B cell (primary cell): ENCODE data around the gene HSDL2. TPM values are rescaled to one million over a fixed set of nuclear protein-coding genes. Genes with fewer than 3 reads are reported as not detected.
A peak's percentile ranks its signal among the peaks of the same experiment; 100 is the strongest.

Experiments used
- ATAC-seq: fragments of 200-7000 bp; cut with Tn5 transposase; one replicate; pipeline ENCODE4 v1.10.0; 2021; ENCODE audit warnings: low read depth, mild to moderate bottlenecking, moderate number of reproducible peaks, moderate library complexity
- CTCF ChIA-PET: fragments of 350-600 bp; sonication (Branson Sonifier 250); formaldehyde crosslinking; loops from one replicate; lab custom pipeline; 2021; ENCODE audit warnings: antibody characterized with exemption, inconsistent platforms; lab: Charles Lee
- POLR2A ChIA-PET: fragments of 350-600 bp; sonication (Branson Sonifier 250); formaldehyde crosslinking; loops from one replicate; lab custom pipeline; 2021; ENCODE audit warnings: antibody characterized with exemption; lab: Charles Lee
- DNase-seq: peaks from one replicate; pipeline ENCODE4 v3.0.0; 2013
- H2AFZ ChIP-seq: 2 replicates; pipeline ENCODE4 v1.6.1; 2012; ENCODE audit warnings: mild to moderate bottlenecking, low read depth, low read length; ENCODE audit not compliant: insufficient read depth, poor library complexity, severe bottlenecking
- H3K27ac ChIP-seq, 2 donors: 1 replicate in 1 of 2; 2 replicates in 1 of 2; pipeline ENCODE4 v1.5.1; 2012 to 2013; ENCODE audit warnings: low read length in 2 of 2, mild to moderate bottlenecking in 2 of 2, moderate library complexity in 1 of 2
- H3K27me3 ChIP-seq, 4 experiments: fragments of 200-600 bp in 1 of 4; sonication (generic) in 1 of 4; replicated peaks in 1 of 4; 1 replicate in 2 of 4; 2 replicates in 2 of 4; pipeline versions ENCODE4 v1.6.1 to v1.7.0; 2013 to 2016; ENCODE audit warnings: low read length in 3 of 4, mild to moderate bottlenecking in 2 of 4, mixed read lengths in 1 of 4, moderate library complexity in 1 of 4; ENCODE audit not compliant: insufficient read depth in 4 of 4, control insufficient read depth in 3 of 4; ENCODE audit errors: control extremely low read depth in 1 of 4
- H3K36me3 ChIP-seq, 2 experiments: replicated peaks in 1 of 2; 1 replicate in 1 of 2; 2 replicates in 1 of 2; pipeline versions ENCODE4 v1.6.1 to v1.7.1; 2013; ENCODE audit warnings: low read length in 1 of 2; ENCODE audit not compliant: insufficient read depth in 2 of 2, control insufficient read depth in 1 of 2; ENCODE audit errors: control extremely low read depth in 1 of 2, extremely low read depth in 1 of 2
- H3K4me1 ChIP-seq, 2 donors: fragments of 200-600 bp in 1 of 2; sonication (generic) in 1 of 2; 1 replicate in 1 of 2; 2 replicates in 1 of 2; pipeline versions ENCODE4 v1.5.1 to v1.6.1; 2013 to 2017; ENCODE audit warnings: low read length in 2 of 2; ENCODE audit not compliant: control insufficient read depth in 2 of 2, insufficient read depth in 2 of 2
- H3K4me2 ChIP-seq: replicated peaks from 2 replicates; pipeline ENCODE3; 2012; ENCODE audit warnings: mild to moderate bottlenecking, low read depth, low read length; ENCODE audit not compliant: poor library complexity, severe bottlenecking
- H3K4me3 ChIP-seq, 5 experiments: fragments of 200-600 bp in 1 of 5; sonication (generic) in 1 of 5; 1 replicate in 3 of 5; 2 replicates in 2 of 5; pipeline versions ENCODE4 v1.5.1 to v1.7.0; 2011 to 2016; ENCODE audit warnings: low read length in 4 of 5, mild to moderate bottlenecking in 4 of 5, low read depth in 2 of 5, control low read depth in 1 of 5, moderate library complexity in 1 of 5; ENCODE audit not compliant: insufficient read depth in 1 of 5; ENCODE audit errors: control extremely low read depth in 1 of 5, extremely low read depth in 1 of 5
- H3K79me2 ChIP-seq: fragments of 200-600 bp; sonication (generic); one replicate; pipeline ENCODE4 v1.6.0; 2016; ENCODE audit warnings: low read length; ENCODE audit not compliant: control insufficient read depth, insufficient read depth
- H3K9ac ChIP-seq: fragments of 200-600 bp; sonication (generic); 2 replicates; pipeline ENCODE4 v1.6.1; 2017; ENCODE audit warnings: mild to moderate bottlenecking, low read length, moderate library complexity
- H3K9me3 ChIP-seq, 3 donors: one replicate each; pipeline versions ENCODE4 v1.6.1 to v1.7.1; 2013; ENCODE audit warnings: low read length in 2 of 3; ENCODE audit not compliant: control insufficient read depth in 2 of 3, insufficient read depth in 1 of 3; ENCODE audit errors: control extremely low read depth in 1 of 3
- H4K20me1 ChIP-seq: 2 replicates; pipeline ENCODE4 v1.6.0; 2012; ENCODE audit warnings: mild to moderate bottlenecking, low read length; ENCODE audit not compliant: insufficient read depth, control insufficient read depth, poor library complexity, severe bottlenecking
- H3K27ac Mint-ChIP-seq: one replicate; pipeline ENCODE4 v1.8.0; 2021; ENCODE audit warnings: mixed read lengths
- H3K27me3 Mint-ChIP-seq: one replicate; pipeline ENCODE4 v1.8.0; 2021; ENCODE audit warnings: mixed read lengths
- H3K4me1 Mint-ChIP-seq: one replicate; pipeline ENCODE4 v1.8.0; 2021; ENCODE audit warnings: mixed read lengths
- H3K4me3 Mint-ChIP-seq: one replicate; pipeline ENCODE4 v1.8.0; 2021; ENCODE audit warnings: mixed read lengths
- H3K9me3 Mint-ChIP-seq: one replicate; pipeline ENCODE4 v1.8.0; 2022; ENCODE audit warnings: mixed read lengths; ENCODE audit not compliant: insufficient read depth
- CTCF ChIP-seq: fragments of 200-600 bp; IDR thresholded peaks from one replicate; pipeline ENCODE4 v1.8.0; 2022; ENCODE audit warnings: antibody characterized with exemption, mild to moderate bottlenecking
- EZH2 ChIP-seq: IDR thresholded peaks from 2 replicates; pipeline ENCODE4 v1.6.1; 2012; ENCODE audit warnings: borderline replicate concordance, low read depth, mild to moderate bottlenecking, moderate library complexity, low read length; ENCODE audit not compliant: insufficient read depth, poor library complexity, severe bottlenecking
- WGBS: methylation state at CpG from one replicate; pipeline ENCODE4 v1.1.5; 2013; ENCODE audit warnings: missing lambda C conversion rate; ENCODE audit not compliant: insufficient coverage; 5-methylcytosine and 5-hydroxymethylcytosine counted together
- intact Hi-C: fragments of 100-400 bp; cut with micrococcal nuclease; formaldehyde crosslinking; loops from one replicate; pipeline ENCODE4 v1.10.0; 2022
- polyA plus RNA-seq: library from polyadenylated mRNA; depleted of rRNA; stranded (reverse); fragments of >200 nt; gene quantifications from 2 replicates; pipeline ENCODE4 v1.2.3, GENCODE V29; 2012
- total RNA-seq, 2 donors: library from RNA; stranded (reverse); fragments of 120-200 nt in 1 of 2; gene quantifications; 1 replicate in 1 of 2; 2 replicates in 1 of 2; pipeline versions ENCODE4 v1.2.3 to v1.2.4, GENCODE V29; 2013 to 2022

Gene HSDL2
- total and polyA plus RNA-seq, 2 donors (not counting 1 experiment from before 2014, with no cell fraction given), result 5.8 to 11.7 TPM

- Histone ChIP-seq H3K79me2 (peaks cover 4% of the 10 kb centered on the region), H2AFZ (peak overlapping the region; percentile 95), H3K27me3 (no peaks in the 10 kb centered on the region), H3K9ac (peak overlapping the region; percentile 79), H4K20me1 (no peaks in the 10 kb centered on the region), H3K27ac (peak overlapping the region; percentile 78 to 88), H3K4me3 (peak overlapping the region; percentile 79 to 98 (median 89)), H3K4me1 (peaks cover 32 to 36% of the 10 kb centered on the region in 2 donors), H3K9me3 (no peaks in the 10 kb centered on the region), H3K36me3 (no peaks in the 10 kb centered on the region), H3K4me2 (peak overlapping the region; percentile 78)
- H3K4me3 Mint-ChIP-seq, result peak overlapping the region; percentile 95
- no peaks in the 10 kb centered on the region for H3K9me3 Mint-ChIP-seq
- WGBS, result 60% methylated on average over 1 of the region's 7 CpGs
- CTCF ChIA-PET, result interaction anchor here (1.3 kb wide), 1 partner anchor 47 kb away, joined by 4 read pairs; the partner anchor contains the start of gene PTBP3
- peak overlapping the region; percentile 92 for H3K27ac Mint-ChIP-seq
- POLR2A ChIA-PET, result interaction anchor here (2.6 kb wide), 1 partner anchor 48 kb away, joined by 13 read pairs; the partner anchor contains the start of gene PTBP3
- DNase-seq (peak; percentile 65), ATAC-seq (no peak)
- intact Hi-C loops, result loop anchor here (1.0 to 5.0 kb wide), 2 partner anchors 337 to 349 kb away; partner anchors contain the start of gene INIP
- peaks cover 65% of the 10 kb centered on the region for H3K4me1 Mint-ChIP-seq
- TF ChIP-seq CTCF (no peak), EZH2 (no peak)
- H3K27me3 Mint-ChIP-seq, result no peaks in the 10 kb centered on the region
Measured at GRCh38 chr9:112380825-112381221, 915 bp downstream of the HSDL2 start.

GRCh38 chr9:112382066-112382465, 2.2 kb downstream of the HSDL2 start:
- Histone ChIP-seq H3K79me2 (peaks cover 9% of the 10 kb centered on the region), H4K20me1 (no peaks in the 10 kb centered on the region), H3K4me1 (peaks cover 32 to 39% of the 10 kb centered on the region in 2 donors), H3K9ac (no peak overlapping the region), H3K9me3 (no peaks in the 10 kb centered on the region), H3K36me3 (no peaks in the 10 kb centered on the region), H3K27me3 (no peaks in the 10 kb centered on the region), H2AFZ (no peak overlapping the region), H3K4me3 (no peak overlapping the region), H3K4me2 (no peak overlapping the region), H3K27ac (no peak overlapping the region)
- no peak for DNase-seq
- H3K4me3 Mint-ChIP-seq, result no peak overlapping the region
- ATAC-seq, result no peak
- H3K27me3 Mint-ChIP-seq, result no peaks in the 10 kb centered on the region
- TF ChIP-seq CTCF (no peak), EZH2 (no peak)
- no peaks in the 10 kb centered on the region for H3K9me3 Mint-ChIP-seq
- H3K27ac Mint-ChIP-seq, result no peak overlapping the region
- intact Hi-C loops, result loop anchor here (5.0 kb wide), 1 partner anchor 350 kb away; no protein-coding TSS in a partner anchor
- 100% methylated on average over 1 of the region's 7 CpGs for WGBS
- ChIA-PET CTCF (no interaction called here), POLR2A (no interaction called here)
- H3K4me1 Mint-ChIP-seq, result peaks cover 65% of the 10 kb centered on the region
